GM23248 (cell line): Measurements from ENCODE around the gene FKBP4. TPM values are rescaled to one million over a fixed set of nuclear protein-coding genes. Genes with fewer than 3 reads are reported as not detected.
A peak's percentile ranks its signal among the peaks of the same experiment; 100 is the strongest.

Source experiments
- DNase-seq: peaks from one replicate; pipeline ENCODE4 v3.0.0-alpha.2; 2015
- H2AFZ ChIP-seq: fragments of 200-600 bp; sonication (generic); 2 replicates; pipeline ENCODE4 v1.6.1; 2016; ENCODE audit warnings: antibody characterized with exemption
- H3F3A ChIP-seq: fragments of 200-600 bp; sonication (generic); 2 replicates; pipeline ENCODE4 v1.6.1; 2016; ENCODE audit warnings: mild to moderate bottlenecking, antibody characterized with exemption, mixed run types; ENCODE audit not compliant: insufficient read depth
- H3K27ac ChIP-seq: fragments of 200-600 bp; sonication (generic); 2 replicates; pipeline ENCODE4 v1.5.1; 2016; ENCODE audit warnings: mild to moderate bottlenecking
- H3K27me3 ChIP-seq: fragments of 200-600 bp; sonication (generic); replicated peaks from 2 replicates; pipeline ENCODE4 v1.6.1; 2016; ENCODE audit warnings: mild to moderate bottlenecking; ENCODE audit not compliant: insufficient read depth
- H3K36me3 ChIP-seq: fragments of 200-600 bp; sonication (generic); 2 replicates; pipeline ENCODE4 v1.6.1; 2016; ENCODE audit warnings: low read depth, mild to moderate bottlenecking
- H3K4me1 ChIP-seq: fragments of 200-600 bp; sonication (generic); 2 replicates; pipeline ENCODE4 v1.6.1; 2016; ENCODE audit warnings: mild to moderate bottlenecking; ENCODE audit not compliant: insufficient read depth
- H3K4me2 ChIP-seq: fragments of 200-600 bp; sonication (generic); one replicate; pipeline ENCODE4 v1.6.1; 2016; ENCODE audit warnings: mild to moderate bottlenecking; ENCODE audit not compliant: unreplicated experiment
- H3K4me3 ChIP-seq: fragments of 200-600 bp; sonication (generic); 2 replicates; pipeline ENCODE4 v1.5.1; 2016; ENCODE audit warnings: mild to moderate bottlenecking
- H3K79me2 ChIP-seq: fragments of 200-600 bp; sonication (generic); 2 replicates; pipeline ENCODE4 v1.6.1; 2016; ENCODE audit warnings: mild to moderate bottlenecking; ENCODE audit not compliant: insufficient read depth
- H3K9ac ChIP-seq: fragments of 200-600 bp; sonication (generic); 2 replicates; pipeline ENCODE4 v1.6.1; 2016; ENCODE audit warnings: mild to moderate bottlenecking
- H3K9me2 ChIP-seq: fragments of 200-600 bp; sonication (generic); 2 replicates; pipeline ENCODE4 v1.6.1; 2016; ENCODE audit warnings: mixed run types, mild to moderate bottlenecking, moderate library complexity; ENCODE audit not compliant: insufficient read depth
- H3K9me3 ChIP-seq: fragments of 200-600 bp; sonication (generic); one replicate; pipeline ENCODE4 v1.6.1; 2017; ENCODE audit warnings: low read depth
- H4K20me1 ChIP-seq: fragments of 200-600 bp; sonication (generic); 2 replicates; pipeline ENCODE4 v1.6.0; 2016; ENCODE audit not compliant: insufficient read depth
- EZH2 ChIP-seq: fragments of 200-600 bp; sonication (generic); IDR thresholded peaks from 2 replicates; pipeline ENCODE4 v1.6.1; 2018; ENCODE audit warnings: antibody characterized with exemption, mild to moderate bottlenecking; ENCODE audit not compliant: insufficient read depth, poor library complexity, severe bottlenecking
- EZH2phosphoT487 ChIP-seq: fragments of 200-600 bp; sonication (generic); IDR thresholded peaks from 2 replicates; pipeline ENCODE4 v1.6.1; 2018; ENCODE audit warnings: antibody characterized with exemption, moderate library complexity, mild to moderate bottlenecking, low read depth; ENCODE audit not compliant: insufficient read depth
- WGBS, 2 experiments: methylation state at CpG; one replicate each; pipeline ENCODE4 v1.1.6; 2015 to 2017; ENCODE audit warnings: low lambda C conversion rate in 2 of 2, low coverage in 1 of 2; ENCODE audit errors: missing lambda C conversion rate in 2 of 2; 5-methylcytosine and 5-hydroxymethylcytosine counted together
- in situ Hi-C: fragments of 300-500 bp; cut with MboI; formaldehyde crosslinking; loops from 2 replicates; pipeline ENCODE4 v1.15.0; 2020
- polyA plus RNA-seq: library from polyadenylated mRNA; unstranded; fragments of >200 nt; fragmentation: Nextera tagmentation; extraction: Ambion mirVana; gene quantifications from 2 replicates; pipeline ENCODE4 v1.2.1, GENCODE V29; 2016
- total RNA-seq: library from RNA; depleted of rRNA; stranded (reverse); fragments of >200 nt; shearing (Covaris generic); gene quantifications from 2 replicates; pipeline ENCODE4 v1.2.3, GENCODE V29; 2014

The FKBP4 gene
- total and polyA plus RNA-seq, 2 experiments from 2014 or later, result 24.0 to 27.4 TPM

GRCh38 chr12:2751686-2752085 is 43.1 kb upstream of the FKBP4 start:
- Histone ChIP-seq H3F3A (no peaks in the 10 kb centered on the region), H3K4me2 (no peak overlapping the region), H4K20me1 (no peaks in the 10 kb centered on the region), H3K27ac (no peak overlapping the region), H3K4me3 (no peak overlapping the region), H3K4me1 (no peaks in the 10 kb centered on the region), H3K27me3 (peaks cover 28% of the 10 kb centered on the region), H3K9me3 (no peaks in the 10 kb centered on the region), H3K79me2 (no peaks in the 10 kb centered on the region), H3K36me3 (no peaks in the 10 kb centered on the region), H3K9me2 (no peaks in the 10 kb centered on the region), H3K9ac (no peak overlapping the region), H2AFZ (no peak overlapping the region)
- TF ChIP-seq EZH2phosphoT487, result no peak
- TF ChIP-seq EZH2, result no peak
- no peak for DNase-seq
- WGBS, 2 experiments, result 44 to 52% methylated on average over 2 of the region's 2 CpGs
- in situ Hi-C loops, result no loop called here

- Histone ChIP-seq H3K9ac (no peak overlapping the region), H3K4me1 (no peaks in the 10 kb centered on the region), H3K9me3 (no peaks in the 10 kb centered on the region), H3F3A (no peaks in the 10 kb centered on the region), H3K79me2 (no peaks in the 10 kb centered on the region), H3K27ac (no peak overlapping the region), H3K4me3 (no peak overlapping the region), H4K20me1 (no peaks in the 10 kb centered on the region), H3K4me2 (no peak overlapping the region), H2AFZ (no peak overlapping the region), H3K9me2 (no peaks in the 10 kb centered on the region), H3K36me3 (no peaks in the 10 kb centered on the region), H3K27me3 (peaks cover 29% of the 10 kb centered on the region)
- DNase-seq, result peak; percentile 73
- WGBS, 2 experiments, result 13% methylated on average over 37 to 45 of the region's 58 CpGs
- TF ChIP-seq EZH2, result no peak
- no peak for TF ChIP-seq EZH2phosphoT487
- in situ Hi-C loops, result no loop called here
Observed at GRCh38 chr12:2752676-2753371, 41.9 kb upstream of the FKBP4 start.

GRCh38 chr12:2753536-2753935 is 41.2 kb upstream of the FKBP4 start:
- in situ Hi-C loops, result no loop called here
- WGBS, 2 experiments, result 26 to 39% methylated on average over 8 of the region's 8 CpGs
- DNase-seq, result no peak
- Histone ChIP-seq H3K4me3 (no peak overlapping the region), H3K79me2 (no peaks in the 10 kb centered on the region), H3K4me1 (no peaks in the 10 kb centered on the region), H3K27ac (no peak overlapping the region), H3K9me3 (no peaks in the 10 kb centered on the region), H3K9me2 (no peaks in the 10 kb centered on the region), H3K27me3 (peaks cover 35% of the 10 kb centered on the region), H3K36me3 (no peaks in the 10 kb centered on the region), H3K4me2 (no peak overlapping the region), H2AFZ (no peak overlapping the region), H3F3A (no peaks in the 10 kb centered on the region), H3K9ac (no peak overlapping the region), H4K20me1 (no peaks in the 10 kb centered on the region)
- TF ChIP-seq EZH2 (no peak), EZH2phosphoT487 (no peak)

- H3F3A ChIP-seq, result no peaks in the 10 kb centered on the region
- TF ChIP-seq EZH2, result no peak
- no peak for TF ChIP-seq EZH2phosphoT487
- no peaks in the 10 kb centered on the region for H3K36me3 ChIP-seq
- no peaks in the 10 kb centered on the region for H3K4me1 ChIP-seq
- H3K27ac ChIP-seq, result no peak overlapping the region
- no peak for DNase-seq
- peaks cover 41% of the 10 kb centered on the region for H3K27me3 ChIP-seq
- no peaks in the 10 kb centered on the region for H3K79me2 ChIP-seq
- H3K4me2 ChIP-seq, result no peak overlapping the region
- no peak overlapping the region for H3K4me3 ChIP-seq
- in situ Hi-C loops, result no loop called here
- H3K9me2 ChIP-seq, result no peaks in the 10 kb centered on the region
- H2AFZ ChIP-seq, result no peak overlapping the region
- no peaks in the 10 kb centered on the region for H3K9me3 ChIP-seq
- H4K20me1 ChIP-seq, result no peaks in the 10 kb centered on the region
- H3K9ac ChIP-seq, result no peak overlapping the region
Observed at GRCh38 chr12:2754208-2754607, 40.6 kb upstream of the FKBP4 start.

GRCh38 chr12:2756756-2757155 is 38.0 kb upstream of the FKBP4 start:
- Histone ChIP-seq H3K27me3 (peaks cover 48% of the 10 kb centered on the region), H3F3A (no peaks in the 10 kb centered on the region), H3K9me2 (no peaks in the 10 kb centered on the region)

More at GRCh38 chr12:2756756-2757155, 38.0 kb upstream of the FKBP4 start:
- no peak overlapping the region for H2AFZ ChIP-seq
- H3K36me3 ChIP-seq, result no peaks in the 10 kb centered on the region
- no peak overlapping the region for H3K4me2 ChIP-seq
- no peak for TF ChIP-seq EZH2
- no peak for TF ChIP-seq EZH2phosphoT487
- H3K9ac ChIP-seq, result no peak overlapping the region
- H3K79me2 ChIP-seq, result no peaks in the 10 kb centered on the region
- in situ Hi-C loops, result no loop called here
- H4K20me1 ChIP-seq, result no peaks in the 10 kb centered on the region
- no peaks in the 10 kb centered on the region for H3K9me3 ChIP-seq
- no peaks in the 10 kb centered on the region for H3K4me1 ChIP-seq
- H3K27ac ChIP-seq, result no peak overlapping the region
- H3K4me3 ChIP-seq, result no peak overlapping the region
- 39 to 51% methylated on average over 5 of the region's 5 CpGs for WGBS, 2 experiments
- no peak for DNase-seq
